Measurements from ENCODE around the gene FUT8.

- TF ChIP-seq, protein P1, sequence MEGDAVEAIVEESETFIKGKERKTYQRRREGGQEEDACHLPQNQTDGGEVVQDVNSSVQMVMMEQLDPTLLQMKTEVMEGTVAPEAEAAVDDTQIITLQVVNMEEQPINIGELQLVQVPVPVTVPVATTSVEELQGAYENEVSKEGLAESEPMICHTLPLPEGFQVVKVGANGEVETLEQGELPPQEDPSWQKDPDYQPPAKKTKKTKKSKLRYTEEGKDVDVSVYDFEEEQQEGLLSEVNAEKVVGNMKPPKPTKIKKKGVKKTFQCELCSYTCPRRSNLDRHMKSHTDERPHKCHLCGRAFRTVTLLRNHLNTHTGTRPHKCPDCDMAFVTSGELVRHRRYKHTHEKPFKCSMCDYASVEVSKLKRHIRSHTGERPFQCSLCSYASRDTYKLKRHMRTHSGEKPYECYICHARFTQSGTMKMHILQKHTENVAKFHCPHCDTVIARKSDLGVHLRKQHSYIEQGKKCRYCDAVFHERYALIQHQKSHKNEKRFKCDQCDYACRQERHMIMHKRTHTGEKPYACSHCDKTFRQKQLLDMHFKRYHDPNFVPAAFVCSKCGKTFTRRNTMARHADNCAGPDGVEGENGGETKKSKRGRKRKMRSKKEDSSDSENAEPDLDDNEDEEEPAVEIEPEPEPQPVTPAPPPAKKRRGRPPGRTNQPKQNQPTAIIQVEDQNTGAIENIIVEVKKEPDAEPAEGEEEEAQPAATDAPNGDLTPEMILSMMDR (IDR thresholded peaks at IDR 0.05; ENCODE audit: poor library complexity) = no peak
- TF ChIP-seq EZH2 (IDR thresholded peaks at IDR 0.05; ENCODE audit: borderline replicate concordance) (no peak), EZH2phosphoT487 (IDR thresholded peaks at IDR 0.05; ENCODE audit: low read depth, severe bottlenecking, unreplicated experiment) (no peak)
Observed at GRCh38 chr14:65753061-65753460, 340.5 kb downstream of the FUT8 start.

All from hepatocyte (in vitro differentiated cells).